Activated T-helper 17 cell treated with anti-CD3 and anti-CD28 coated beads, Interleukin-2, amount 50 U/mL, for 72 hours (primary cell): Measurements from ENCODE around the gene PRPH. TPM values are rescaled to one million over a fixed set of nuclear protein-coding genes. Genes with fewer than 3 reads are reported as not detected.

Experiments used
- total RNA-seq, 2 donors: library from RNA; stranded (reverse); gene quantifications; one replicate each; pipeline ENCODE4 v1.2.3, GENCODE V29; 2022

The PRPH gene
- total RNA-seq, 2 donors from 2014 or later = 0.32 TPM; not detected in 1

Other genes starting within 250 kb of the PRPH start
- gene KMT2D, start 234.4 kb upstream of the PRPH start, total RNA-seq = 10 to 100 TPM; 66.8 to 78.6 TPM
- 10 to 100 TPM; 12.2 to 19.3 TPM for gene RHEBL1, start 225.2 kb upstream of the PRPH start, total RNA-seq
- under 1 TPM; 0.26 to 0.42 TPM for gene DHH, start 200.3 kb upstream of the PRPH start, total RNA-seq
- 100 to 1,000 TPM in 1 of 2 donors, 10 to 100 TPM in 1; 56.8 to 105 TPM for gene LMBR1L, start 184.3 kb upstream of the PRPH start, total RNA-seq
- gene TUBA1B, start 163.8 kb upstream of the PRPH start, total RNA-seq = 1,000 to 10,000 TPM; 1,357 to 2,653 TPM
- 10 to 100 TPM; 57.9 to 72.6 TPM for gene TUBA1A, start 106.1 kb upstream of the PRPH start, total RNA-seq
- 100 to 1,000 TPM; 277 to 363 TPM for gene TUBA1C, start 30.1 kb upstream of the PRPH start, total RNA-seq
- gene TROAP, start 28.1 kb downstream of the PRPH start, total RNA-seq = 10 to 100 TPM; 53.9 to 56.5 TPM
- not detected for gene C1QL4, start 42.0 kb downstream of the PRPH start, total RNA-seq
- not detected for gene DNAJC22, start 51.7 kb downstream of the PRPH start, total RNA-seq
- 10 to 100 TPM; 15.3 to 16.9 TPM for gene SPATS2, start 72.3 kb downstream of the PRPH start, total RNA-seq
- 1 to 10 TPM; 1.1 to 1.3 TPM for gene KCNH3, start 243.9 kb downstream of the PRPH start, total RNA-seq